GM12878 (cell line): Measurements from ENCODE around the gene SREK1. TPM values are rescaled to one million over a fixed set of nuclear protein-coding genes. Genes with fewer than 3 reads are reported as not detected.

ENCODE experiments used
- ATAC-seq: fragments of 200-7000 bp; cut with Tn5 transposase; 3 replicates; pipeline ENCODE4 v1.9.1; 2020; ENCODE audit warnings: mild to moderate bottlenecking, moderate library complexity
- BruUV-seq: library from RNA; stranded (reverse); fragments of 400-500 nt; replicated peaks from 2 replicates; lab custom pipeline; 2021; lab: Mats Ljungman, UMichigan
- CTCF ChIA-PET: fragments of 300-600 bp; sonication (Branson Sonifier 250); formaldehyde crosslinking; extraction: SDS; loops from one replicate; lab custom pipeline; 2021; ENCODE audit warnings: inconsistent platforms; lab: Yijun Ruan, JAX
- POLR2A ChIA-PET: fragments of 350-600 bp; formaldehyde crosslinking; extraction: SDS; loops from one replicate; lab custom pipeline; 2021; ENCODE audit warnings: inconsistent platforms; lab: Charles Lee
- RAD21 ChIA-PET: fragments of 300-600 bp; sonication (Branson Sonifier 250); formaldehyde crosslinking; loops from one replicate; lab custom pipeline; 2023; ENCODE audit warnings: antibody characterized with exemption; ENCODE audit not compliant: unreplicated experiment; lab: Charles Lee
- SMC1A ChIA-PET: fragments of 300-600 bp; sonication (Branson Sonifier 250); formaldehyde crosslinking; loops from one replicate; lab custom pipeline; 2023; ENCODE audit not compliant: unreplicated experiment, uncharacterized antibody; lab: Charles Lee
- DNase-seq: peaks from one replicate; pipeline ENCODE4 v3.0.0-alpha.2; 2011; ENCODE audit warnings: low read depth, low spot score
- FAIRE-seq: peaks from 3 replicates; lab custom pipeline; 2011; peaks lifted over from hg19 to GRCh38; lab: Jason Lieb, UNC
- H2AFZ ChIP-seq: 2 replicates; pipeline ENCODE4 v1.6.0; 2011; ENCODE audit warnings: low read depth, low read length, control low read depth; ENCODE audit not compliant: control insufficient read depth
- H3K27ac ChIP-seq: 2 replicates; pipeline ENCODE4 v1.5.1; 2011; ENCODE audit warnings: control low read depth; ENCODE audit not compliant: control insufficient read depth, insufficient read depth
- H3K27me3 ChIP-seq, 2 experiments: replicated peaks in 1 of 2; 2 replicates each; pipeline versions ENCODE4 v1.6.0 to v1.6.1; 2011; ENCODE audit warnings: low read length in 1 of 2; ENCODE audit not compliant: control insufficient read depth in 2 of 2, insufficient read depth in 2 of 2
- H3K36me3 ChIP-seq, 2 experiments: 2 replicates each; pipeline ENCODE4 v1.5.1; 2011; ENCODE audit warnings: low read length in 1 of 2; ENCODE audit not compliant: control insufficient read depth in 2 of 2, insufficient read depth in 2 of 2
- H3K4me1 ChIP-seq: 2 replicates; pipeline ENCODE4 v1.6.1; 2011; ENCODE audit warnings: mild to moderate bottlenecking, low read length, moderate library complexity, mixed read lengths; ENCODE audit not compliant: control insufficient read depth, insufficient read depth
- H3K4me2 ChIP-seq: 2 replicates; pipeline ENCODE4 v1.6.0; 2011; ENCODE audit warnings: control low read depth; ENCODE audit not compliant: control insufficient read depth, insufficient read depth
- H3K4me3 ChIP-seq: fragments of 200-600 bp; sonication (generic); 2 replicates; pipeline ENCODE4 v1.5.1; 2016
- H3K79me2 ChIP-seq: 2 replicates; pipeline ENCODE4 v1.6.0; 2011; ENCODE audit warnings: low read length; ENCODE audit not compliant: control insufficient read depth, insufficient read depth
- H3K9ac ChIP-seq: 2 replicates; pipeline ENCODE4 v1.8.0; 2011; ENCODE audit warnings: low read length, control low read depth, mixed read lengths; ENCODE audit not compliant: control insufficient read depth, insufficient read depth
- H3K9me3 ChIP-seq: replicated peaks from 3 replicates; pipeline ENCODE4 v1.5.1; 2011; ENCODE audit warnings: mild to moderate bottlenecking, low read length; ENCODE audit not compliant: control insufficient read depth, insufficient read depth
- H4K20me1 ChIP-seq: 2 replicates; pipeline ENCODE4 v1.6.0; 2011; ENCODE audit not compliant: control insufficient read depth, insufficient read depth
- ASH2L ChIP-seq: fragments of 300-600, 200-600 bp; sonication (generic); IDR thresholded peaks from 2 replicates; pipeline ENCODE4 v1.6.1; 2017; ENCODE audit warnings: low read depth, mild to moderate bottlenecking, borderline replicate concordance
- BMI1 ChIP-seq: fragments of 450-650 bp; IDR thresholded peaks from 2 replicates; pipeline ENCODE4 v1.6.1; 2016; ENCODE audit warnings: mild to moderate bottlenecking, moderate library complexity, borderline replicate concordance
- ETV6 ChIP-seq, 2 experiments: fragments of 450-650 bp in 1 of 2; IDR thresholded peaks in 1 of 2; conservative IDR thresholded peaks in 1 of 2; 2 replicates each; pipeline ENCODE4 v1.6.1; 2014; ENCODE audit warnings: antibody characterized with exemption in 1 of 2, borderline replicate concordance in 1 of 2, low read depth in 1 of 2, mild to moderate bottlenecking in 1 of 2, moderate library complexity in 1 of 2
- FOXK2 ChIP-seq: fragments of 450-650 bp; IDR thresholded peaks from 2 replicates; pipeline ENCODE4 v1.6.1; 2017; ENCODE audit warnings: mild to moderate bottlenecking, moderate library complexity
- JUNB ChIP-seq: IDR thresholded peaks from 2 replicates; pipeline ENCODE4 v1.6.1; 2016; ENCODE audit warnings: antibody characterized with exemption, mild to moderate bottlenecking
- MTA3 ChIP-seq: IDR thresholded peaks from 2 replicates; pipeline ENCODE4 v1.6.1; 2012; ENCODE audit warnings: low read length, inconsistent platforms, borderline replicate concordance
- NRF1 ChIP-seq: conservative IDR thresholded peaks from 2 replicates; pipeline ENCODE4 v1.6.1; 2011; ENCODE audit warnings: mild to moderate bottlenecking, low read depth, low read length, improper control_type of control experiment
- PAX5 ChIP-seq: IDR thresholded peaks from 2 replicates; pipeline ENCODE4 v1.6.1; 2011; ENCODE audit warnings: low read depth, low read length, borderline replicate concordance
- RBBP5 ChIP-seq: fragments of 200-600 bp; sonication (generic); conservative IDR thresholded peaks from 2 replicates; pipeline ENCODE4 v1.6.1; 2016
- SIX5 ChIP-seq: IDR thresholded peaks from 2 replicates; pipeline ENCODE4 v1.6.1; 2011; ENCODE audit warnings: mild to moderate bottlenecking, low read depth, low read length, moderate library complexity; ENCODE audit not compliant: severe bottlenecking
- SP1 ChIP-seq: IDR thresholded peaks from one replicate; pipeline ENCODE4 v1.6.1; 2011; ENCODE audit warnings: low read depth, low read length
- TARDBP ChIP-seq: IDR thresholded peaks from 2 replicates; pipeline ENCODE4 v1.6.1; 2016; ENCODE audit warnings: borderline replicate concordance
- WGBS: methylation state at CpG from one replicate; pipeline ENCODE4 v1.1.6; 2016; ENCODE audit warnings: low lambda C conversion rate; ENCODE audit not compliant: insufficient replicate concordance, insufficient coverage; ENCODE audit errors: missing lambda C conversion rate; 5-methylcytosine and 5-hydroxymethylcytosine counted together
- in situ Hi-C: fragments of 300-500 bp; cut with MboI; formaldehyde crosslinking; loops from 9 replicates; pipeline ENCODE4 v1.14.3; 2018; ENCODE audit warnings: mixed read lengths
- intact Hi-C: fragments of 100-400 bp; cut with micrococcal nuclease; formaldehyde crosslinking; loops from one replicate; pipeline ENCODE4 v1.14.2; 2022; ENCODE audit not compliant: unreplicated experiment
- polyA plus RNA-seq, 11 experiments: library from polyadenylated mRNA; depleted of rRNA in 4 of 11; unstranded in 6 of 11; stranded (reverse) in 5 of 11; fragments of >200 nt; fragmentation: Nextera tagmentation in 4 of 11; fragmentation: Illumina TruSeq in 1 of 11; extraction: Ambion mirVana in 4 of 11; extraction: Trizol in 1 of 11; gene quantifications; 1 replicate in 1 of 11; 2 replicates in 10 of 11; pipeline versions ENCODE4 v1.2.1 to v1.2.3, GENCODE V29; 2011 to 2016; ENCODE audit warnings: inconsistent platforms in 2 of 11, missing spikeins in 2 of 11, low read depth in 1 of 11
- total RNA-seq, 4 experiments: library from RNA; depleted of rRNA in 3 of 4; stranded (reverse); fragments of >200 nt in 3 of 4; fragmentation: Illumina TruSeq in 1 of 4; extraction: Trizol in 1 of 4; gene quantifications; 2 replicates each; pipeline versions ENCODE4 v1.2.1 to v1.2.3, GENCODE V29; 2013 to 2021

SREK1 gene
- total and polyA plus RNA-seq, 10 of the 15 experiments (the other 5 are each of a cell fraction or from before 2014, with no cell fraction given): 30.7 to 100 (median 61.5) TPM

DNA sequence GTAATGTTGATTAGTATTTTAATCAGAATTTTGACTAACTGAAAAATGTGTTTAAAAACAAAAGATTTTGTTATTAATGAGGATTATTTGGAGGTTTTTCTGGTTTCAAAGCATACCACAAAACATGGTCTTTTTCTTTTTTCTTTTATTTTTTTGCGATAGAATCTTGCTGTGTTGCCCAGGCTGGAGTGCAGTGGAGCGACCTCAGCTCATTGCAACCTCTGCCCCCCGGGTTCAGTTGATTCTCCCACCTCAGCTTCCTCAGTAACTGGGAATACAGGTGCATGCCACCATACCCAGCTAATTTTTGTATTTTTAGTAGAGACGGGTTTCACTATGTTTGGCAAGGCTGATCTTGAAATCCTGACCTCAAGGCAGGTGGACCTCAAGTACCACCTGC is 24.1 kb downstream of the SREK1 start:
- Histone ChIP-seq H3K27me3 (no peaks in the 10 kb centered on the region), H3K4me1 (no peaks in the 10 kb centered on the region; the same call in 1 of the 2 replicates), H3K27ac (no peak overlapping the region), H3K9ac (no peak overlapping the region), H2AFZ (no peak overlapping the region), H3K79me2 (no peaks in the 10 kb centered on the region; the same call in 1 of the 2 replicates), H3K36me3 (peaks cover 0 to 28% of the 10 kb centered on the region in 2 experiments; a peak in 3 of 4 replicates), H3K4me2 (no peak overlapping the region), H4K20me1 (no peaks in the 10 kb centered on the region), H3K4me3 (no peak overlapping the region), H3K9me3 (no peaks in the 10 kb centered on the region)
- FAIRE-seq (no peak), ATAC-seq (no peak), DNase-seq (no peak)
- CTCF ChIA-PET: interaction anchor here (0.7 to 1.7 kb wide), 4 partner anchors 13 to 460 kb away, joined by 3 to 5 read pairs (median 3); no protein-coding TSS in a partner anchor
- SMC1A ChIA-PET: interaction anchor here (0.6 to 1.6 kb wide), 4 partner anchors 8 to 138 kb away, joined by 3 to 4 read pairs (median 3); no protein-coding TSS in a partner anchor
- RAD21 ChIA-PET: interaction anchor here (0.5 to 0.7 kb wide), 2 partner anchors 30 to 415 kb away, joined by 3 read pairs; no protein-coding TSS in a partner anchor
- POLR2A ChIA-PET: no interaction called here
- no TSS peak for BruUV-seq
- TF ChIP-seq MTA3 (no peak), ASH2L (no peak), FOXK2 (no peak), SIX5 (no peak), BMI1 (no peak), RBBP5 (no peak), ETV6 (conservative IDR thresholded peaks at IDR 0.05 in 1 of 2, IDR thresholded peaks at IDR 0.05 in 1 of 2; ENCODE audit: borderline replicate concordance in 1 of 2, low read depth in 1 of 2) (no peak), JUNB (no peak), PAX5 (no peak), TARDBP (no peak), SP1 (no peak), NRF1 (no peak)
- intact Hi-C loops: no loop called here
- whole genome bisulfite sequencing: 100% methylated on average over 4 of the region's 4 CpGs
- in situ Hi-C loops: no loop called here
